PC-9 (cell line): ENCODE data around the gene SLC38A8. TPM values are rescaled to one million over a fixed set of nuclear protein-coding genes. Genes with fewer than 3 reads are reported as not detected.

ENCODE experiments used
- BruUV-seq: library from RNA; stranded (reverse); fragments of 400-500 nt; replicated peaks from 2 replicates; lab custom pipeline; 2021; lab: Mats Ljungman, UMichigan
- CTCF ChIA-PET: fragments of 300-600 bp; sonication (Branson Sonifier 250); formaldehyde crosslinking; loops from one replicate; lab custom pipeline; 2022; ENCODE audit warnings: antibody characterized with exemption; lab: Charles Lee
- POLR2A ChIA-PET: fragments of 300-600 bp; sonication (Branson Sonifier 250); formaldehyde crosslinking; loops from one replicate; lab custom pipeline; 2022; ENCODE audit warnings: antibody characterized with exemption; ENCODE audit not compliant: unreplicated experiment; lab: Charles Lee
- DNase-seq, 2 experiments: peaks; one replicate each; pipeline versions ENCODE4 v3.0.0 to v3.0.0-alpha.2; 2015 to 2022; ENCODE audit warnings: mixed read lengths in 1 of 2
- H2AFZ ChIP-seq: fragments of 200-600 bp; sonication (generic); 2 replicates; pipeline ENCODE4 v1.8.1; 2017; ENCODE audit warnings: antibody characterized with exemption
- H3F3A ChIP-seq: fragments of 200-600 bp; sonication (generic); 2 replicates; pipeline ENCODE4 v1.8.1; 2017; ENCODE audit warnings: antibody characterized with exemption, mild to moderate bottlenecking, low read depth; ENCODE audit not compliant: insufficient read depth
- H3K27ac ChIP-seq: fragments of 200-600 bp; sonication (generic); 2 replicates; pipeline ENCODE4 v1.6.1; 2016; ENCODE audit warnings: mixed run types
- H3K27me3 ChIP-seq: fragments of 200-600 bp; sonication (generic); 2 replicates; pipeline ENCODE4 v1.6.1; 2016; ENCODE audit warnings: low read depth, mixed run types; ENCODE audit not compliant: insufficient read depth
- H3K36me3 ChIP-seq: fragments of 200-600 bp; sonication (generic); 2 replicates; pipeline ENCODE4 v1.6.1; 2016; ENCODE audit warnings: low read depth, mixed run types
- H3K4me1 ChIP-seq: fragments of 200-600 bp; sonication (generic); replicated peaks from 2 replicates; pipeline ENCODE4 v1.6.1; 2016; ENCODE audit warnings: mixed run types; ENCODE audit not compliant: insufficient read depth
- H3K4me2 ChIP-seq: fragments of 200-600 bp; sonication (generic); 2 replicates; pipeline ENCODE4 v1.6.1; 2017; ENCODE audit warnings: mixed run types
- H3K4me3 ChIP-seq: fragments of 200-600 bp; sonication (generic); 2 replicates; pipeline ENCODE4 v1.6.1; 2016; ENCODE audit warnings: mixed run types
- H3K79me2 ChIP-seq: fragments of 200-600 bp; sonication (generic); 2 replicates; pipeline ENCODE4 v1.6.1; 2017; ENCODE audit warnings: low read depth, mixed run types
- H3K9me2 ChIP-seq: fragments of 200-600 bp; sonication (generic); 2 replicates; pipeline ENCODE4 v1.8.1; 2017; ENCODE audit warnings: mild to moderate bottlenecking; ENCODE audit not compliant: insufficient read depth
- H3K9me3 ChIP-seq: fragments of 200-600 bp; sonication (generic); 2 replicates; pipeline ENCODE4 v1.8.1; 2016; ENCODE audit warnings: low read depth; ENCODE audit not compliant: insufficient read depth
- H4K20me1 ChIP-seq: fragments of 200-600 bp; sonication (generic); 2 replicates; pipeline ENCODE4 v1.8.1; 2017; ENCODE audit not compliant: insufficient read depth
- EZH2 ChIP-seq: fragments of 200-600 bp; sonication (generic); IDR thresholded peaks from 2 replicates; pipeline ENCODE4 v1.8.0; 2017; ENCODE audit warnings: antibody characterized with exemption, low read depth
- intact Hi-C: fragments of 100-400 bp; cut with micrococcal nuclease; formaldehyde crosslinking; loops from one replicate; pipeline ENCODE4 v1.10.0; 2022; ENCODE audit not compliant: unreplicated experiment
- total RNA-seq: library from RNA; stranded (reverse); gene quantifications from 2 replicates; pipeline ENCODE4 v1.2.3, GENCODE V29; 2021
- TF ChIP-seq, protein P1 (sequence below): fragments of 200-600 bp; sonication (generic); conservative IDR thresholded peaks from 2 replicates; pipeline ENCODE4 v1.6.1; 2017; ENCODE audit warnings: mixed run types, antibody characterized with exemption, mild to moderate bottlenecking, moderate library complexity

The SLC38A8 gene
- total RNA-seq, 1 experiment from 2014 or later: not detected

GRCh38 chr16:84071121-84071520, 28.5 kb upstream of the SLC38A8 start:
- Histone ChIP-seq H3K79me2 (no peaks in the 10 kb centered on the region), H2AFZ (no peak overlapping the region), H3K4me2 (no peak overlapping the region), H3K27me3 (no peaks in the 10 kb centered on the region), H3F3A (peaks cover 13% of the 10 kb centered on the region; the same call in 1 of the 2 replicates), H3K4me1 (no peaks in the 10 kb centered on the region), H3K9me2 (no peaks in the 10 kb centered on the region), H4K20me1 (no peaks in the 10 kb centered on the region), H3K9me3 (no peaks in the 10 kb centered on the region), H3K4me3 (no peak overlapping the region), H3K36me3 (peaks cover 14% of the 10 kb centered on the region), H3K27ac (no peak overlapping the region)
- no TSS peak for BruUV-seq
- ChIA-PET CTCF (interaction anchor here (0.6 kb wide), 1 partner anchor 180 kb away, joined by 3 read pairs; no protein-coding TSS in a partner anchor), POLR2A (no interaction called here)
- no peak for DNase-seq
- intact Hi-C loops: no loop called here
- no peak for TF ChIP-seq EZH2
- TF ChIP-seq, protein P1, sequence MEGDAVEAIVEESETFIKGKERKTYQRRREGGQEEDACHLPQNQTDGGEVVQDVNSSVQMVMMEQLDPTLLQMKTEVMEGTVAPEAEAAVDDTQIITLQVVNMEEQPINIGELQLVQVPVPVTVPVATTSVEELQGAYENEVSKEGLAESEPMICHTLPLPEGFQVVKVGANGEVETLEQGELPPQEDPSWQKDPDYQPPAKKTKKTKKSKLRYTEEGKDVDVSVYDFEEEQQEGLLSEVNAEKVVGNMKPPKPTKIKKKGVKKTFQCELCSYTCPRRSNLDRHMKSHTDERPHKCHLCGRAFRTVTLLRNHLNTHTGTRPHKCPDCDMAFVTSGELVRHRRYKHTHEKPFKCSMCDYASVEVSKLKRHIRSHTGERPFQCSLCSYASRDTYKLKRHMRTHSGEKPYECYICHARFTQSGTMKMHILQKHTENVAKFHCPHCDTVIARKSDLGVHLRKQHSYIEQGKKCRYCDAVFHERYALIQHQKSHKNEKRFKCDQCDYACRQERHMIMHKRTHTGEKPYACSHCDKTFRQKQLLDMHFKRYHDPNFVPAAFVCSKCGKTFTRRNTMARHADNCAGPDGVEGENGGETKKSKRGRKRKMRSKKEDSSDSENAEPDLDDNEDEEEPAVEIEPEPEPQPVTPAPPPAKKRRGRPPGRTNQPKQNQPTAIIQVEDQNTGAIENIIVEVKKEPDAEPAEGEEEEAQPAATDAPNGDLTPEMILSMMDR: no peak

- POLR2A ChIA-PET: no interaction called here
- CTCF ChIA-PET: no interaction called here
- H3K27me3 ChIP-seq: no peaks in the 10 kb centered on the region
- peaks cover 17% of the 10 kb centered on the region; the same call in 1 of the 2 replicates for H3F3A ChIP-seq
- intact Hi-C loops: no loop called here
- H3K9me3 ChIP-seq: no peaks in the 10 kb centered on the region
- no peaks in the 10 kb centered on the region for H3K79me2 ChIP-seq
- H3K27ac ChIP-seq: no peak overlapping the region
- H3K4me2 ChIP-seq: no peak overlapping the region
- H3K36me3 ChIP-seq: peaks cover 12% of the 10 kb centered on the region
- TF ChIP-seq EZH2: no peak
- TF ChIP-seq, protein P1: no peak
- BruUV-seq: no TSS peak
- H3K4me3 ChIP-seq: no peak overlapping the region
- DNase-seq: no peak
- H4K20me1 ChIP-seq: no peaks in the 10 kb centered on the region
- no peak overlapping the region for H2AFZ ChIP-seq
- H3K9me2 ChIP-seq: no peaks in the 10 kb centered on the region
- no peaks in the 10 kb centered on the region for H3K4me1 ChIP-seq
Observed at GRCh38 chr16:84069540-84069939, 26.9 kb upstream of the SLC38A8 start.

GRCh38 chr16:84068783-84069462, 26.3 kb upstream of the SLC38A8 start:
- BruUV-seq: no TSS peak
- intact Hi-C loops: no loop called here
- Histone ChIP-seq H3K4me2 (no peak overlapping the region), H3K4me3 (no peak overlapping the region), H3K27ac (no peak overlapping the region), H4K20me1 (no peaks in the 10 kb centered on the region), H3K4me1 (no peaks in the 10 kb centered on the region), H3K79me2 (no peaks in the 10 kb centered on the region), H3F3A (peaks cover 19% of the 10 kb centered on the region; the same call in 1 of the 2 replicates), H3K36me3 (peaks cover 7% of the 10 kb centered on the region), H3K9me2 (no peaks in the 10 kb centered on the region), H3K9me3 (no peaks in the 10 kb centered on the region), H3K27me3 (no peaks in the 10 kb centered on the region), H2AFZ (no peak overlapping the region)
- POLR2A ChIA-PET: no interaction called here
- no peak for DNase-seq
- no peak for TF ChIP-seq EZH2
- TF ChIP-seq, protein P1: no peak
- CTCF ChIA-PET: no interaction called here
